Vagina (tissue), 2 donors: ENCODE results near the gene WEE1. TPM values are rescaled to one million over a fixed set of nuclear protein-coding genes. Genes with fewer than 3 reads are reported as not detected.

Source experiments
- DNase-seq, 2 donors: peaks; one replicate each; pipeline ENCODE4 v3.0.0-alpha.2; 2017; ENCODE audit errors: extremely low spot score in 2 of 2
- H3K27ac ChIP-seq: fragments of 200-600 bp; sonication (generic); one replicate; pipeline ENCODE4 v1.5.1; 2019
- H3K27me3 ChIP-seq: fragments of 200-600 bp; sonication (generic); one replicate; pipeline ENCODE4 v1.5.1; 2019
- H3K36me3 ChIP-seq, 2 donors: fragments of 200-600 bp; sonication (generic); one replicate each; pipeline ENCODE4 v1.5.1; 2017 to 2019
- H3K4me1 ChIP-seq: fragments of 200-600 bp; sonication (generic); one replicate; pipeline ENCODE4 v1.5.1; 2019
- H3K4me3 ChIP-seq, 2 donors: fragments of 200-600 bp; sonication (generic); 1 replicate in 1 of 2; 2 replicates in 1 of 2; pipeline ENCODE4 v1.5.1; 2016 to 2019
- H3K9me3 ChIP-seq: fragments of 200-600 bp; sonication (generic); one replicate; pipeline ENCODE4 v1.5.1; 2019
- POLR2A ChIP-seq, 2 donors: fragments of 450-650 bp; IDR thresholded peaks; one replicate each; pipeline ENCODE4 v1.6.1; 2017; ENCODE audit warnings: antibody characterized with exemption in 2 of 2, mild to moderate bottlenecking in 2 of 2, moderate library complexity in 2 of 2
- POLR2AphosphoS5 ChIP-seq, 2 donors: sonication (generic); formaldehyde crosslinking; IDR thresholded peaks; one replicate each; pipeline ENCODE4 v1.9.0; 2017; ENCODE audit warnings: antibody characterized with exemption in 2 of 2, mild to moderate bottlenecking in 2 of 2, low read depth in 1 of 2; ENCODE audit not compliant: insufficient read depth in 1 of 2
- intact Hi-C: fragments of 100-400 bp; cut with DNase I; formaldehyde crosslinking; loops from one replicate; pipeline ENCODE4 v1.15.1; 2023
- total RNA-seq: library from RNA; depleted of rRNA; stranded (reverse); fragments of >200 nt; gene quantifications from one replicate; pipeline ENCODE4 v1.2.3, GENCODE V29; 2016
- TF ChIP-seq, protein P1 (sequence below), 3 experiments: fragments of 450-650 bp in 2 of 3; fragments of 200-600 bp in 1 of 3; sonication (generic) in 1 of 3; IDR thresholded peaks; one replicate each; pipeline ENCODE4 v1.5.1; 2017 to 2019; ENCODE audit warnings: antibody characterized with exemption in 3 of 3, mild to moderate bottlenecking in 2 of 3, moderate library complexity in 2 of 3

Gene WEE1
- total RNA-seq, 1 donor from 2014 or later, result 22.1 TPM

DNA sequence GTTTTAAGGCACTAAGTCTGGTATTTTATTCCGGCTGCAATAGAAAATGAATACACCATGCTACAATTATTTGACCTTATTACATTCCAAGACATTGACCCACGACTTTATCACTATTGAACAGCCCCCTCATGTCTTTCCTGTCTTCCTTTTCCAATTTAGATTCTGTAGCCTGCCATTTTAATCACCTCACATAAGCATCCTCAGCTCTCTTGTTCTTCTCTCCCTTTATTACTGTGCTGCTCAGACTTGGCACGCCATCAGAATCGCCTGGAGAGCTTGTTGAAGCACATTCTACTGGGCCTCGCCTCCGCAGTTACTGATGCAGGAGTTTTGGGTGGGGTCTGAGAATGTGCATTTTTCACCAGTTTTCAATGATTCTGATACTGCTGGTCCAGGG is 51.7 kb downstream of the WEE1 start:
- Histone ChIP-seq H3K9me3 (no peaks in the 10 kb centered on the region), H3K27me3 (no peaks in the 10 kb centered on the region), H3K27ac (no peak overlapping the region), H3K36me3 (no peaks in the 10 kb centered on the region), H3K4me1 (no peaks in the 10 kb centered on the region), H3K4me3 (no peak overlapping the region)
- DNase-seq, result no peak
- no peak for TF ChIP-seq POLR2A (IDR thresholded peaks at IDR 0.05)
- TF ChIP-seq, protein P1, sequence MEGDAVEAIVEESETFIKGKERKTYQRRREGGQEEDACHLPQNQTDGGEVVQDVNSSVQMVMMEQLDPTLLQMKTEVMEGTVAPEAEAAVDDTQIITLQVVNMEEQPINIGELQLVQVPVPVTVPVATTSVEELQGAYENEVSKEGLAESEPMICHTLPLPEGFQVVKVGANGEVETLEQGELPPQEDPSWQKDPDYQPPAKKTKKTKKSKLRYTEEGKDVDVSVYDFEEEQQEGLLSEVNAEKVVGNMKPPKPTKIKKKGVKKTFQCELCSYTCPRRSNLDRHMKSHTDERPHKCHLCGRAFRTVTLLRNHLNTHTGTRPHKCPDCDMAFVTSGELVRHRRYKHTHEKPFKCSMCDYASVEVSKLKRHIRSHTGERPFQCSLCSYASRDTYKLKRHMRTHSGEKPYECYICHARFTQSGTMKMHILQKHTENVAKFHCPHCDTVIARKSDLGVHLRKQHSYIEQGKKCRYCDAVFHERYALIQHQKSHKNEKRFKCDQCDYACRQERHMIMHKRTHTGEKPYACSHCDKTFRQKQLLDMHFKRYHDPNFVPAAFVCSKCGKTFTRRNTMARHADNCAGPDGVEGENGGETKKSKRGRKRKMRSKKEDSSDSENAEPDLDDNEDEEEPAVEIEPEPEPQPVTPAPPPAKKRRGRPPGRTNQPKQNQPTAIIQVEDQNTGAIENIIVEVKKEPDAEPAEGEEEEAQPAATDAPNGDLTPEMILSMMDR (IDR thresholded peaks at IDR 0.05), result no peak
- no peak for TF ChIP-seq POLR2AphosphoS5 (IDR thresholded peaks at IDR 0.05; ENCODE audit: insufficient read depth in 1 of 2, low read depth in 1 of 2)
- intact Hi-C loops, result no loop called here

DNA sequence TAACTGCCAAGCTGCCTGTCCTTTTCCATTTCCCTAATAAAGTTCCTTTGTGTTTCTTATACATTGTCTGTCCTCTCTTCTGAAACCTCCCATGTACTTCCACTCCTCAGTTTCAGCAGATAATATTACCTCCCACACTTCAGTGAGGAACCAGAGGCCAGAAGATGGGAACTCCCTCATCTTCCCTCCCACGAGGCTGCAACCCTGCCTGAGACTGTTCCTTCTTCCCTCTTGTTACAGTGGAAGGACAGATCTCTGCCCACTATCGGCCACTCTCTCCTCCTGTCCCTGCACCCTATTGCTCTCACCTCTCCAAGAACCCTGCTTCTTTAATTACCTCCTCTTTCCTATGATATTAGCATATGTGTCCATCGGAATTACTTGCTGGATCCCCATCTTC is 52.3 kb downstream of the WEE1 start:
- H3K9me3 ChIP-seq, result no peaks in the 10 kb centered on the region
- H3K4me3 ChIP-seq, result no peak overlapping the region
- TF ChIP-seq POLR2A (IDR thresholded peaks at IDR 0.05) (no peak), POLR2AphosphoS5 (IDR thresholded peaks at IDR 0.05; ENCODE audit: insufficient read depth in 1 of 2, low read depth in 1 of 2) (no peak)
- TF ChIP-seq, protein P1 (IDR thresholded peaks at IDR 0.05), result no peak
- intact Hi-C loops, result no loop called here
- DNase-seq, result no peak
- no peaks in the 10 kb centered on the region for H3K36me3 ChIP-seq
- no peaks in the 10 kb centered on the region for H3K27me3 ChIP-seq
- no peak overlapping the region for H3K27ac ChIP-seq
- H3K4me1 ChIP-seq, result no peaks in the 10 kb centered on the region

DNA sequence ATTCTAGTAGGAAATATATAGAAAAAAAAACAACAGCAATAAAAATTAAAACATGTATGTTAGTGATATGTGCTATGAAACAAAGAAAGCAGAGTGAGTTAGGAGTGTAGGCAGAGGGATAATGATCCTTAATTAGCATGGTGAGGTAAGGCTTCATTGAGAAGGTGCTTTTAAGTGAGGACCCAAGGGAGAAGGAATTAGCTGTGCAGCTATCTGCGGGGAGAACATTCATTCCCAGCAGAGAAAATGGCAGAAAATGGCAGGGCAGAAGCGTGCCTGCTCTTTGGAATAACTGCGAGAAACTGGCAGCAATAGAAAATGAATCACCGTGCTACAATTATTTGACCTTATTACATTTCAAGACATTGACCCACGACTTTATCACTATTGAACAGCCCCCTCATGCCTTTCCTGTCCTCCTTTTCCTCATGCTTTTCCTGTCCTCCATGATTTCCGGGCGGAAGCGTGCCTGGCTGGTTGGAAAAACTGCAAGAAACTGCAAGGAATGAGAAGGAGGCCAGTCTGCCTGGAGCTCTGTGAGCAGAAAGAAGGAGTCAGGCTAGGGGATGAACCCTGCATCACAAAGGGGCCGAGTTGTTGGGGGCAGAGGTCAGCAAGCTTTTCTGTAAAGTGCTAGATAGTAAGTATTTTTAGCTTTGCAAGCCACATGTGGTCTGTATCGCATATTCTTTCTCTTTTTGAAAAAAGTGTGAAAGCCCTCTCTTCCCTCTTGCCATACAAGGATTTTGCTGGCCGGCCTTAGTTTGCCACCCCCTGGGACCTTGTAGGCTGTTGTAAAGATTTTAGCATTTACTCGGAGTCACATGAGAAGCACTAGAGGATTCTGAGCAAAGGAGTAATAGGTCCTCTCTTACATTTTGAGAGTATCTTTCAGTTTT is 53.3 kb downstream of the WEE1 start:
- no peaks in the 10 kb centered on the region for H3K4me1 ChIP-seq
- no peaks in the 10 kb centered on the region for H3K36me3 ChIP-seq
- H3K27me3 ChIP-seq, result no peaks in the 10 kb centered on the region
- H3K9me3 ChIP-seq, result no peaks in the 10 kb centered on the region
- intact Hi-C loops, result no loop called here
- H3K4me3 ChIP-seq, result no peak overlapping the region
- no peak overlapping the region for H3K27ac ChIP-seq
- peak in 1 of 2 donors; percentile 67 for TF ChIP-seq POLR2AphosphoS5 (IDR thresholded peaks at IDR 0.05; ENCODE audit: insufficient read depth in 1 of 2, low read depth in 1 of 2)
- TF ChIP-seq, protein P1 (IDR thresholded peaks at IDR 0.05), result no peak
- DNase-seq, result no peak

DNA sequence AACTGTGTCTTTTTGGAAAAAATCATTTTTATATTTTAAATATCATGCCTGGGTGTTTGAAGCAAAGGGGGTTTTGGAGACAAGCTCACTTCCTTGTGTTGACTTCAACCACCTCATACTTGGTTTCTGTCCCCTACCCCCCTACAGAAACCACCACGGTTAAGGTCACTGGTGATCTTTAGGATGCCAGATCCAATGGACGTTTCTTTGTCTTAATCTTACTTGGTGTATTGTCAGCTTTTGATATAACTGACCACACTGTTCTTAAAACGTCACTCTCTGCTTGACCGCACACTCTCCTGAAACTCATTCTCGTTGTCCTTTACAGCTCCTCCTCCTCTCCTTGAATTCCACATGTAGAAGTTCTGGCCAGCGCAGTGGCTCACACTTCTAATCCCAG is 55.6 kb downstream of the WEE1 start:
- intact Hi-C loops, result no loop called here
- Histone ChIP-seq H3K4me1 (no peaks in the 10 kb centered on the region), H3K4me3 (no peak overlapping the region), H3K27me3 (no peaks in the 10 kb centered on the region), H3K27ac (no peak overlapping the region), H3K9me3 (no peaks in the 10 kb centered on the region), H3K36me3 (no peaks in the 10 kb centered on the region)
- no peak for DNase-seq
- TF ChIP-seq POLR2AphosphoS5 (IDR thresholded peaks at IDR 0.05; ENCODE audit: insufficient read depth in 1 of 2, low read depth in 1 of 2), result no peak
- TF ChIP-seq POLR2A (IDR thresholded peaks at IDR 0.05), result no peak
- TF ChIP-seq, protein P1 (IDR thresholded peaks at IDR 0.05), result no peak

DNA sequence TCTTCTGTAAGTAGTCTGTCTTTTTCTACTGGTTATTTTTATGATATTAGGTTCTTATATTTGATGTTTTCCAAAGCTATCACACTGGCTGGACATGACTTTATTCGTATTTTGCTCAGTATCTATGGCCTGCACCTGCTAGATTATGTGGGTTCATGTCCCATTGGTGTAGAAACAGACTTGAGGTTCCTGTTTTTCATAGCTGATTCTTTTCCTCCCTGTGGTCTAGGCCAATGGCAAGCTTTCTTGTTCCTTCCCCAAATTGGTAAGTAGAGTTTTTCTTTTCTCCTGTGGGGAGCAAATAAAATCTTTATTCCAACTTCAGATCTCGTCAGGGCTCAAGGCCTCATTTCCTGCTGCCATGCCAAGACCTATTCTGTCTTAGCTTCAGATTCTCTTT is 60.2 kb downstream of the WEE1 start:
- intact Hi-C loops, result no loop called here
- no peak overlapping the region for H3K4me3 ChIP-seq
- DNase-seq, result no peak
- no peaks in the 10 kb centered on the region for H3K4me1 ChIP-seq
- TF ChIP-seq POLR2AphosphoS5 (IDR thresholded peaks at IDR 0.05; ENCODE audit: insufficient read depth in 1 of 2, low read depth in 1 of 2) (no peak), POLR2A (IDR thresholded peaks at IDR 0.05) (no peak)
- TF ChIP-seq, protein P1 (IDR thresholded peaks at IDR 0.05), result no peak
- H3K36me3 ChIP-seq, result no peaks in the 10 kb centered on the region
- H3K27ac ChIP-seq, result no peak overlapping the region
- H3K9me3 ChIP-seq, result no peaks in the 10 kb centered on the region
- H3K27me3 ChIP-seq, result no peaks in the 10 kb centered on the region
